B cell (primary cell): ENCODE results near the gene DNAH8. TPM values are rescaled to one million over a fixed set of nuclear protein-coding genes. Genes with fewer than 3 reads are reported as not detected.

ENCODE experiments used
- ATAC-seq: fragments of 200-7000 bp; cut with Tn5 transposase; one replicate; pipeline ENCODE4 v1.10.0; 2021; ENCODE audit warnings: low read depth, mild to moderate bottlenecking, moderate number of reproducible peaks, moderate library complexity
- CTCF ChIA-PET: fragments of 350-600 bp; sonication (Branson Sonifier 250); formaldehyde crosslinking; loops from one replicate; lab custom pipeline; 2021; ENCODE audit warnings: antibody characterized with exemption, inconsistent platforms; lab: Charles Lee
- POLR2A ChIA-PET: fragments of 350-600 bp; sonication (Branson Sonifier 250); formaldehyde crosslinking; loops from one replicate; lab custom pipeline; 2021; ENCODE audit warnings: antibody characterized with exemption; lab: Charles Lee
- DNase-seq: peaks from one replicate; pipeline ENCODE4 v3.0.0; 2013
- H2AFZ ChIP-seq: 2 replicates; pipeline ENCODE4 v1.6.1; 2012; ENCODE audit warnings: mild to moderate bottlenecking, low read depth, low read length; ENCODE audit not compliant: insufficient read depth, poor library complexity, severe bottlenecking
- H3K27ac ChIP-seq, 2 donors: 1 replicate in 1 of 2; 2 replicates in 1 of 2; pipeline ENCODE4 v1.5.1; 2012 to 2013; ENCODE audit warnings: low read length in 2 of 2, mild to moderate bottlenecking in 2 of 2, moderate library complexity in 1 of 2
- H3K27me3 ChIP-seq, 4 experiments: fragments of 200-600 bp in 1 of 4; sonication (generic) in 1 of 4; replicated peaks in 1 of 4; 1 replicate in 2 of 4; 2 replicates in 2 of 4; pipeline versions ENCODE4 v1.6.1 to v1.7.0; 2013 to 2016; ENCODE audit warnings: low read length in 3 of 4, mild to moderate bottlenecking in 2 of 4, mixed read lengths in 1 of 4, moderate library complexity in 1 of 4; ENCODE audit not compliant: insufficient read depth in 4 of 4, control insufficient read depth in 3 of 4; ENCODE audit errors: control extremely low read depth in 1 of 4
- H3K36me3 ChIP-seq, 2 experiments: replicated peaks in 1 of 2; 1 replicate in 1 of 2; 2 replicates in 1 of 2; pipeline versions ENCODE4 v1.6.1 to v1.7.1; 2013; ENCODE audit warnings: low read length in 1 of 2; ENCODE audit not compliant: insufficient read depth in 2 of 2, control insufficient read depth in 1 of 2; ENCODE audit errors: control extremely low read depth in 1 of 2, extremely low read depth in 1 of 2
- H3K4me1 ChIP-seq, 2 donors: fragments of 200-600 bp in 1 of 2; sonication (generic) in 1 of 2; 1 replicate in 1 of 2; 2 replicates in 1 of 2; pipeline versions ENCODE4 v1.5.1 to v1.6.1; 2013 to 2017; ENCODE audit warnings: low read length in 2 of 2; ENCODE audit not compliant: control insufficient read depth in 2 of 2, insufficient read depth in 2 of 2
- H3K4me2 ChIP-seq: replicated peaks from 2 replicates; pipeline ENCODE3; 2012; ENCODE audit warnings: mild to moderate bottlenecking, low read depth, low read length; ENCODE audit not compliant: poor library complexity, severe bottlenecking
- H3K4me3 ChIP-seq, 5 experiments: fragments of 200-600 bp in 1 of 5; sonication (generic) in 1 of 5; 1 replicate in 3 of 5; 2 replicates in 2 of 5; pipeline versions ENCODE4 v1.5.1 to v1.7.0; 2011 to 2016; ENCODE audit warnings: low read length in 4 of 5, mild to moderate bottlenecking in 4 of 5, low read depth in 2 of 5, control low read depth in 1 of 5, moderate library complexity in 1 of 5; ENCODE audit not compliant: insufficient read depth in 1 of 5; ENCODE audit errors: control extremely low read depth in 1 of 5, extremely low read depth in 1 of 5
- H3K79me2 ChIP-seq: fragments of 200-600 bp; sonication (generic); one replicate; pipeline ENCODE4 v1.6.0; 2016; ENCODE audit warnings: low read length; ENCODE audit not compliant: control insufficient read depth, insufficient read depth
- H3K9ac ChIP-seq: fragments of 200-600 bp; sonication (generic); 2 replicates; pipeline ENCODE4 v1.6.1; 2017; ENCODE audit warnings: mild to moderate bottlenecking, low read length, moderate library complexity
- H3K9me3 ChIP-seq, 3 donors: one replicate each; pipeline versions ENCODE4 v1.6.1 to v1.7.1; 2013; ENCODE audit warnings: low read length in 2 of 3; ENCODE audit not compliant: control insufficient read depth in 2 of 3, insufficient read depth in 1 of 3; ENCODE audit errors: control extremely low read depth in 1 of 3
- H4K20me1 ChIP-seq: 2 replicates; pipeline ENCODE4 v1.6.0; 2012; ENCODE audit warnings: mild to moderate bottlenecking, low read length; ENCODE audit not compliant: insufficient read depth, control insufficient read depth, poor library complexity, severe bottlenecking
- H3K27ac Mint-ChIP-seq: one replicate; pipeline ENCODE4 v1.8.0; 2021; ENCODE audit warnings: mixed read lengths
- H3K27me3 Mint-ChIP-seq: one replicate; pipeline ENCODE4 v1.8.0; 2021; ENCODE audit warnings: mixed read lengths
- H3K4me1 Mint-ChIP-seq: one replicate; pipeline ENCODE4 v1.8.0; 2021; ENCODE audit warnings: mixed read lengths
- H3K4me3 Mint-ChIP-seq: one replicate; pipeline ENCODE4 v1.8.0; 2021; ENCODE audit warnings: mixed read lengths
- H3K9me3 Mint-ChIP-seq: one replicate; pipeline ENCODE4 v1.8.0; 2022; ENCODE audit warnings: mixed read lengths; ENCODE audit not compliant: insufficient read depth
- EZH2 ChIP-seq: IDR thresholded peaks from 2 replicates; pipeline ENCODE4 v1.6.1; 2012; ENCODE audit warnings: borderline replicate concordance, low read depth, mild to moderate bottlenecking, moderate library complexity, low read length; ENCODE audit not compliant: insufficient read depth, poor library complexity, severe bottlenecking
- WGBS: methylation state at CpG from one replicate; pipeline ENCODE4 v1.1.5; 2013; ENCODE audit warnings: missing lambda C conversion rate; ENCODE audit not compliant: insufficient coverage; 5-methylcytosine and 5-hydroxymethylcytosine counted together
- intact Hi-C: fragments of 100-400 bp; cut with micrococcal nuclease; formaldehyde crosslinking; loops from one replicate; pipeline ENCODE4 v1.10.0; 2022
- polyA plus RNA-seq: library from polyadenylated mRNA; depleted of rRNA; stranded (reverse); fragments of >200 nt; gene quantifications from 2 replicates; pipeline ENCODE4 v1.2.3, GENCODE V29; 2012
- total RNA-seq, 2 donors: library from RNA; stranded (reverse); fragments of 120-200 nt in 1 of 2; gene quantifications; 1 replicate in 1 of 2; 2 replicates in 1 of 2; pipeline versions ENCODE4 v1.2.3 to v1.2.4, GENCODE V29; 2013 to 2022
- TF ChIP-seq, protein P1 (sequence below): fragments of 200-600 bp; IDR thresholded peaks from one replicate; pipeline ENCODE4 v1.8.0; 2022; ENCODE audit warnings: antibody characterized with exemption, mild to moderate bottlenecking

DNAH8 gene
- total and polyA plus RNA-seq, 2 donors (not counting 1 experiment from before 2014, with no cell fraction given), result 0.69 to 1.1 TPM

DNA sequence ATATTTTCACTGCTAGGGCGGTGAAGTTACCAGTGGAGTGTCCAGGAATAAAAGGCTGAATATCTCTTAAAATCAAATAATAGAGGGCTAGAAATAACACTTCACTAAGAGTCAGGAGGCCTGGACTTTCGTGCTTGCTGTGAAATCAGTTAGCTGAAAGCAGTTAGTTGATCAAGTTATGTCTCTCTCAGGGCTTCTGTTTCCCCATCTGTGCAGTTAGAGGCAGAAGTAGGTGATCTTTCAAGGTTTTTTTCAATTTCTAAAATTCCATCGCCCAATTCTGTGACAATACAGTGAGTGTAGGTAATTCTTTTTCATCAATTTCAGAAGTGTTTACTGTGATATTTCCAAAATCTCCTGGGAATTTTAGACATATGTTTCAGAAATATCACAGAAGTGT lies 260.9 kb downstream of the DNAH8 start:
- peaks cover 15% of the 10 kb centered on the region for H3K27me3 Mint-ChIP-seq

DNA sequence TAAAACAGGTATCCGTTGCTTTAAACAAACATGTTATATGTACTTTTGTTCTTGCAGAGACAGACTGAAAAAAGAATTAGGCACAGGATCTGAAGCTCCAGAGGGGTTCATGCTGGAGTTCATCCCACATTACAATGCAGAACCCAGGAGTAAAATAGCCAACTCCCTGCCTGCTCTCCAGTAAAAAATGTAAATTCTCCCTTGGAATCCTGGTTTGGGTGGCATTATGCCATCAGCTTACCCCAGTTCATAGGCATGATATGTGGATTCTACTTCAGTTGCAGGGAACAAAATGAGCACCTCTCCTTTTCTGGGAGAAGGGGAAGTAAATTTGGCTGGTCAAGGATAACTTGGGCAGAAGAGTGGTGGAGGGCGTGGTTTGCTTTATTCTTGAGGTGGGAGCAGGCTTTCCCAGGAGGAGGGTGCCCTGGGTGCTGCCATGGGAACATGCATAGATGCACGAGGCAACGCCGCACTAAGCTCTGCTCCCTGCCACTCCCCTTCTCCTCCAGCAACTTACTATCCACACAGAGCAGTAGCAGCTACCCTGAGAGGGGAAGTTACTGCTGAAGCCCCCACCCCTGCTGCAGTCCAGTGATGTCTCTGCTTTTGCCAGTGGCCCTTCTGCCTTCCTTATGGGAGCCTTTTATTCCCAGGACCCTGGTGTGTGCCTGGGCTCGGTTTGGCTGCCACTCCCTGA lies 261.8 kb downstream of the DNAH8 start:
- H3K4me1 ChIP-seq, result no peaks in the 10 kb centered on the region
- POLR2A ChIA-PET, result no interaction called here

More for the DNA sequence above, 260.9 kb downstream of the DNAH8 start:
- Histone ChIP-seq H3K4me3 (no peak overlapping the region), H4K20me1 (no peaks in the 10 kb centered on the region), H3K36me3 (no peaks in the 10 kb centered on the region), H3K4me2 (no peak overlapping the region), H3K79me2 (no peaks in the 10 kb centered on the region), H2AFZ (no peak overlapping the region), H3K27me3 (peaks cover 0 to 6% (median 0%) of the 10 kb centered on the region in 4 experiments), H3K4me1 (no peaks in the 10 kb centered on the region), H3K27ac (no peak overlapping the region), H3K9me3 (no peaks in the 10 kb centered on the region), H3K9ac (no peak overlapping the region)
- no peak for TF ChIP-seq EZH2
- TF ChIP-seq, protein P1, sequence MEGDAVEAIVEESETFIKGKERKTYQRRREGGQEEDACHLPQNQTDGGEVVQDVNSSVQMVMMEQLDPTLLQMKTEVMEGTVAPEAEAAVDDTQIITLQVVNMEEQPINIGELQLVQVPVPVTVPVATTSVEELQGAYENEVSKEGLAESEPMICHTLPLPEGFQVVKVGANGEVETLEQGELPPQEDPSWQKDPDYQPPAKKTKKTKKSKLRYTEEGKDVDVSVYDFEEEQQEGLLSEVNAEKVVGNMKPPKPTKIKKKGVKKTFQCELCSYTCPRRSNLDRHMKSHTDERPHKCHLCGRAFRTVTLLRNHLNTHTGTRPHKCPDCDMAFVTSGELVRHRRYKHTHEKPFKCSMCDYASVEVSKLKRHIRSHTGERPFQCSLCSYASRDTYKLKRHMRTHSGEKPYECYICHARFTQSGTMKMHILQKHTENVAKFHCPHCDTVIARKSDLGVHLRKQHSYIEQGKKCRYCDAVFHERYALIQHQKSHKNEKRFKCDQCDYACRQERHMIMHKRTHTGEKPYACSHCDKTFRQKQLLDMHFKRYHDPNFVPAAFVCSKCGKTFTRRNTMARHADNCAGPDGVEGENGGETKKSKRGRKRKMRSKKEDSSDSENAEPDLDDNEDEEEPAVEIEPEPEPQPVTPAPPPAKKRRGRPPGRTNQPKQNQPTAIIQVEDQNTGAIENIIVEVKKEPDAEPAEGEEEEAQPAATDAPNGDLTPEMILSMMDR, result no peak
- H3K9me3 Mint-ChIP-seq, result no peaks in the 10 kb centered on the region
- WGBS, result no CpG with 5 or more reads among the region's 3 CpGs
- ChIA-PET CTCF (no interaction called here), POLR2A (no interaction called here)
- H3K4me1 Mint-ChIP-seq, result no peaks in the 10 kb centered on the region
- no peak overlapping the region for H3K27ac Mint-ChIP-seq
- DNase-seq (no peak), ATAC-seq (no peak)
- intact Hi-C loops, result no loop called here
- H3K4me3 Mint-ChIP-seq, result no peak overlapping the region

More for the DNA sequence above, 261.8 kb downstream of the DNAH8 start:
- no peak overlapping the region for H3K27ac ChIP-seq
- ATAC-seq, result no peak
- H4K20me1 ChIP-seq, result no peaks in the 10 kb centered on the region
- H3K27me3 Mint-ChIP-seq, result peaks cover 15% of the 10 kb centered on the region
- no peak overlapping the region for H3K4me2 ChIP-seq
- DNase-seq, result no peak
- TF ChIP-seq EZH2, result no peak
- TF ChIP-seq, protein P1, result no peak
- intact Hi-C loops, result no loop called here
- no peak overlapping the region for H2AFZ ChIP-seq
- H3K4me3 Mint-ChIP-seq, result no peak overlapping the region
- no peaks in the 10 kb centered on the region for H3K4me1 Mint-ChIP-seq
- H3K36me3 ChIP-seq, result no peaks in the 10 kb centered on the region
- no peaks in the 10 kb centered on the region for H3K79me2 ChIP-seq
- H3K4me3 ChIP-seq, result no peak overlapping the region
- CTCF ChIA-PET, result no interaction called here
- peaks cover 0 to 6% (median 0%) of the 10 kb centered on the region in 4 experiments for H3K27me3 ChIP-seq
- no peak overlapping the region for H3K9ac ChIP-seq
- H3K27ac Mint-ChIP-seq, result no peak overlapping the region
- 61% methylated on average over 4 of the region's 6 CpGs for WGBS
- no peaks in the 10 kb centered on the region for H3K9me3 ChIP-seq
- no peaks in the 10 kb centered on the region for H3K9me3 Mint-ChIP-seq
